ENCODE measurements around the gene CCT3.

- TF ChIP-seq CTCF (IDR thresholded peaks at IDR 0.05) = no peak
- TF ChIP-seq POLR2AphosphoS5 (IDR thresholded peaks at IDR 0.05) = no peak
- no peak for TF ChIP-seq POLR2A (IDR thresholded peaks at IDR 0.05)
Measured at GRCh38 chr1:156293098-156293434, 45.0 kb downstream of the CCT3 start.
